Suprapubic skin (tissue), 3 donors: ENCODE data around the gene RBM19.

ENCODE experiments used
- POLR2AphosphoS5 ChIP-seq, 3 donors: sonication (generic); formaldehyde crosslinking; IDR thresholded peaks; one replicate each; pipeline ENCODE4 v1.6.1; 2017; ENCODE audit warnings: antibody characterized with exemption in 3 of 3
- TF ChIP-seq, protein P1 (sequence below), 2 donors: fragments of 200-600 bp in 1 of 2; fragments of 450-650 bp in 1 of 2; sonication (generic) in 1 of 2; IDR thresholded peaks; one replicate each; pipeline ENCODE4 v1.5.1; 2016 to 2019; ENCODE audit warnings: antibody characterized with exemption in 2 of 2, mild to moderate bottlenecking in 1 of 2, moderate library complexity in 1 of 2

DNA sequence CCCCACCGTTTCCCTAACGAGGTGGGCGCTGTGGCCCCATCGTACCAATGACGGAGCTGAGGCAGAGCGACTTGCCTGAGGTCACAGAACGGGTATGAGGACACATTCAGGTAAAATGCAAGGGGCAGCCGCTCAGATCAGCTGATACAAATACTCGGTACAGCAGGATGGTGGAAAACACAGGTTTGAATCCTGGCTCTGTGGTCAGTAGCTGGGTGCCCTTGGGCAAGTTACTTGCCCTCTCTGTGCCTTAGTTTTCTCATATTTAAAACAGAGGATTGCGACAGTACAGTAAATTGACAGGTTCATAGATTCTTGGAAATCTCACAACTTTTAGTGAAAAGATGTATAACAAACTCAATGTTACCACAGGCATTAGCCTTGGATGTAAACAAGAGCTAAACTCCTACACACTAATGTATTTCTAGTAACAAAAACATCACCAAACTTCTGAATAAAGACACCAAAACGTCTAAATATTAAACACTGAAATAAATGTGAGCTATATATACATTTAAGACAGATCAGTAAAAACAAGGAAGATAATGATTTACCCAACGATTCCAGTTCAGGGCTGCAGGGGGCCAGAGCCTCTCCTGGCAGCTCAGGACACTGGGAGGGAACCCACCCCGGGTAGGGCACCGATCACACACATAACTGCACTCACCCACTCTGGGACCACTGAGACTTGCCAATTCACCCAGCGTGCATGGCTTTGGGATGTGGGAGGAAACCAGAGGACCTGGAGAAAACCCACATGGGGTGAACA, 128.4 kb downstream of the RBM19 start:
- TF ChIP-seq, protein P1, sequence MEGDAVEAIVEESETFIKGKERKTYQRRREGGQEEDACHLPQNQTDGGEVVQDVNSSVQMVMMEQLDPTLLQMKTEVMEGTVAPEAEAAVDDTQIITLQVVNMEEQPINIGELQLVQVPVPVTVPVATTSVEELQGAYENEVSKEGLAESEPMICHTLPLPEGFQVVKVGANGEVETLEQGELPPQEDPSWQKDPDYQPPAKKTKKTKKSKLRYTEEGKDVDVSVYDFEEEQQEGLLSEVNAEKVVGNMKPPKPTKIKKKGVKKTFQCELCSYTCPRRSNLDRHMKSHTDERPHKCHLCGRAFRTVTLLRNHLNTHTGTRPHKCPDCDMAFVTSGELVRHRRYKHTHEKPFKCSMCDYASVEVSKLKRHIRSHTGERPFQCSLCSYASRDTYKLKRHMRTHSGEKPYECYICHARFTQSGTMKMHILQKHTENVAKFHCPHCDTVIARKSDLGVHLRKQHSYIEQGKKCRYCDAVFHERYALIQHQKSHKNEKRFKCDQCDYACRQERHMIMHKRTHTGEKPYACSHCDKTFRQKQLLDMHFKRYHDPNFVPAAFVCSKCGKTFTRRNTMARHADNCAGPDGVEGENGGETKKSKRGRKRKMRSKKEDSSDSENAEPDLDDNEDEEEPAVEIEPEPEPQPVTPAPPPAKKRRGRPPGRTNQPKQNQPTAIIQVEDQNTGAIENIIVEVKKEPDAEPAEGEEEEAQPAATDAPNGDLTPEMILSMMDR (IDR thresholded peaks at IDR 0.05), result no peak
- no peak for TF ChIP-seq POLR2AphosphoS5 (IDR thresholded peaks at IDR 0.05)
